H9 (cell line): ENCODE measurements around the gene PDXP. TPM values are rescaled to one million over a fixed set of nuclear protein-coding genes. Genes with fewer than 3 reads are reported as not detected.

Experiments used
- DNase-seq: peaks from one replicate; pipeline ENCODE4 v3.0.0-alpha.2; 2017
- H2AFZ ChIP-seq: one replicate; pipeline ENCODE4 v1.6.1; 2013; ENCODE audit warnings: mild to moderate bottlenecking, low read length, control low read depth, moderate library complexity
- H2AK5ac ChIP-seq: 2 replicates; pipeline ENCODE4 v1.6.1; 2013; ENCODE audit warnings: low read length, control low read depth, mixed read lengths; ENCODE audit not compliant: insufficient read length
- H2BK120ac ChIP-seq: one replicate; pipeline ENCODE4 v1.6.1; 2013; ENCODE audit warnings: low read depth, mild to moderate bottlenecking, low read length, control low read depth, inconsistent platforms; ENCODE audit not compliant: poor library complexity, severe bottlenecking
- H2BK12ac ChIP-seq: 2 replicates; pipeline ENCODE4 v1.6.1; 2013; ENCODE audit warnings: low read length, control low read depth, mixed read lengths, low read depth; ENCODE audit not compliant: insufficient read length
- H2BK15ac ChIP-seq: 2 replicates; pipeline ENCODE4 v1.6.1; 2013; ENCODE audit warnings: low read depth, low read length, control low read depth
- H2BK20ac ChIP-seq: one replicate; pipeline ENCODE4 v1.6.1; 2013; ENCODE audit warnings: low read depth, mild to moderate bottlenecking, low read length, control low read depth, inconsistent platforms; ENCODE audit not compliant: poor library complexity, severe bottlenecking
- H2BK5ac ChIP-seq: 2 replicates; pipeline ENCODE4 v1.6.1; 2013; ENCODE audit warnings: low read length, control low read depth, mixed read lengths; ENCODE audit not compliant: insufficient read length
- H3K14ac ChIP-seq: 2 replicates; pipeline ENCODE4 v1.6.1; 2013; ENCODE audit warnings: low read length, control low read depth; ENCODE audit not compliant: insufficient read depth
- H3K18ac ChIP-seq: 2 replicates; pipeline ENCODE4 v1.6.1; 2013; ENCODE audit warnings: low read depth, mild to moderate bottlenecking, mixed read lengths, low read length, control low read depth; ENCODE audit not compliant: insufficient read length
- H3K23ac ChIP-seq: 2 replicates; pipeline ENCODE4 v1.6.1; 2013; ENCODE audit warnings: low read length, control low read depth, mixed read lengths, low read depth; ENCODE audit not compliant: insufficient read length
- H3K23me2 ChIP-seq: 2 replicates; pipeline ENCODE4 v1.6.1; 2013; ENCODE audit warnings: low read depth, mild to moderate bottlenecking, mixed read lengths, low read length, control low read depth; ENCODE audit not compliant: insufficient read length, poor library complexity, severe bottlenecking
- H3K27ac ChIP-seq: 2 replicates; pipeline ENCODE4 v1.5.1; 2013; ENCODE audit warnings: low read length, control low read depth, mixed read lengths, low read depth; ENCODE audit not compliant: insufficient read length
- H3K27me3 ChIP-seq: 2 replicates; pipeline ENCODE4 v1.6.1; 2013; ENCODE audit warnings: low read length, control low read depth, inconsistent platforms; ENCODE audit not compliant: insufficient read depth
- H3K4ac ChIP-seq: 2 replicates; pipeline ENCODE4 v1.6.1; 2013; ENCODE audit warnings: low read depth, mild to moderate bottlenecking, control low read depth, inconsistent platforms, low read length, moderate library complexity
- H3K4me1 ChIP-seq: 2 replicates; pipeline ENCODE4 v1.6.1; 2013; ENCODE audit warnings: low read length, control low read depth, inconsistent platforms; ENCODE audit not compliant: insufficient read depth
- H3K4me2 ChIP-seq: 2 replicates; pipeline ENCODE4 v1.6.1; 2013; ENCODE audit warnings: low read length, control low read depth, mixed read lengths; ENCODE audit not compliant: insufficient read length, insufficient read depth
- H3K56ac ChIP-seq: 2 replicates; pipeline ENCODE4 v1.6.1; 2013; ENCODE audit warnings: low read depth, mild to moderate bottlenecking, mixed read lengths, low read length, control low read depth; ENCODE audit not compliant: insufficient read length
- H3K79me1 ChIP-seq: 2 replicates; pipeline ENCODE4 v1.6.1; 2013; ENCODE audit warnings: low read depth, mild to moderate bottlenecking, moderate library complexity, low read length, control low read depth, inconsistent platforms; ENCODE audit not compliant: insufficient read depth, poor library complexity, severe bottlenecking
- H3K79me2 ChIP-seq: 2 replicates; pipeline ENCODE4 v1.6.1; 2013; ENCODE audit warnings: low read length, control low read depth, inconsistent platforms; ENCODE audit not compliant: insufficient read depth
- H3K9ac ChIP-seq: 2 replicates; pipeline ENCODE4 v1.6.1; 2013; ENCODE audit warnings: low read length, control low read depth, mixed read lengths; ENCODE audit not compliant: insufficient read length; ENCODE audit errors: extremely low read depth
- H3K9me3 ChIP-seq: one replicate; pipeline ENCODE4 v1.6.1; 2013; ENCODE audit warnings: low read depth, low read length, inconsistent platforms; ENCODE audit not compliant: control insufficient read depth
- H3T11ph ChIP-seq: one replicate; pipeline ENCODE4 v1.6.1; 2013; ENCODE audit warnings: mild to moderate bottlenecking, low read length, control low read depth, inconsistent platforms
- H4K20me1 ChIP-seq: one replicate; pipeline ENCODE4 v1.6.1; 2013; ENCODE audit not compliant: control insufficient read depth, insufficient read length, insufficient read depth
- H4K5ac ChIP-seq: 2 replicates; pipeline ENCODE4 v1.6.1; 2013; ENCODE audit warnings: low read depth, mild to moderate bottlenecking, mixed read lengths, low read length, control low read depth; ENCODE audit not compliant: insufficient read length
- H4K8ac ChIP-seq: replicated peaks from 2 replicates; pipeline ENCODE4 v1.6.1; 2013; ENCODE audit warnings: low read length, control low read depth, mixed read lengths, low read depth; ENCODE audit not compliant: insufficient read length
- H4K91ac ChIP-seq: 2 replicates; pipeline ENCODE4 v1.6.1; 2013; ENCODE audit warnings: low read depth, mild to moderate bottlenecking, moderate library complexity, mixed read lengths, low read length, control low read depth; ENCODE audit not compliant: insufficient read length
- H3K27ac Mint-ChIP-seq, 3 experiments: 2 replicates in 2 of 3; 3 replicates in 1 of 3; pipeline ENCODE4 v1.8.0; 2020 to 2021; ENCODE audit warnings: mixed read lengths in 3 of 3, mild to moderate bottlenecking in 1 of 3, moderate library complexity in 1 of 3
- H3K27me3 Mint-ChIP-seq: 2 replicates; pipeline ENCODE4 v1.8.0; 2021; ENCODE audit warnings: low read depth, mild to moderate bottlenecking, moderate library complexity, mixed read lengths
- H3K36me3 Mint-ChIP-seq, 3 experiments: 2 replicates in 2 of 3; 3 replicates in 1 of 3; pipeline ENCODE4 v1.8.0; 2020 to 2021; ENCODE audit warnings: low read depth in 3 of 3, mixed read lengths in 3 of 3; ENCODE audit not compliant: insufficient read depth in 1 of 3
- H3K4me1 Mint-ChIP-seq, 2 experiments: 2 replicates each; pipeline ENCODE4 v1.8.0; 2020; ENCODE audit warnings: mixed read lengths in 2 of 2
- H3K4me3 Mint-ChIP-seq, 2 experiments: 2 replicates in 1 of 2; 3 replicates in 1 of 2; pipeline ENCODE4 v1.8.0; 2020 to 2021; ENCODE audit warnings: mild to moderate bottlenecking in 2 of 2, mixed read lengths in 2 of 2, moderate library complexity in 1 of 2
- H3K9me3 Mint-ChIP-seq, 2 experiments: 2 replicates in 1 of 2; 3 replicates in 1 of 2; pipeline ENCODE4 v1.8.0; 2020; ENCODE audit warnings: mild to moderate bottlenecking in 2 of 2, mixed read lengths in 2 of 2, moderate library complexity in 1 of 2
- WGBS: extraction: QIAGEN DNeasy Blood & Tissue Kit; methylation state at CpG from one replicate; pipeline ENCODE4 v1.1.7; 2013; ENCODE audit warnings: missing lambda C conversion rate, low lambda C conversion rate, mixed read lengths; ENCODE audit not compliant: insufficient read length; ENCODE audit errors: extremely low coverage; 5-methylcytosine and 5-hydroxymethylcytosine counted together
- total RNA-seq: library from RNA; stranded (reverse); gene quantifications from 2 replicates; pipeline ENCODE4 v1.2.1, GENCODE V29; 2021
- TF ChIP-seq, protein P1 (sequence below): fragments of 200-600 bp; sonication (generic); conservative IDR thresholded peaks from 3 replicates; pipeline ENCODE4 v1.8.0; 2021; ENCODE audit warnings: antibody characterized with exemption, mild to moderate bottlenecking

The PDXP gene
- total RNA-seq, 1 experiment from 2014 or later = 41.0 TPM

GRCh38 chr22:37624017-37624365 is 34.5 kb upstream of the PDXP start:
- no peak overlapping the region for H3K9ac ChIP-seq
- no peaks in the 10 kb centered on the region for H3K79me1 ChIP-seq
- H3K4ac ChIP-seq = no peak overlapping the region
- H4K20me1 ChIP-seq = no peaks in the 10 kb centered on the region
- no peak overlapping the region for H3K56ac ChIP-seq
- H3K23ac ChIP-seq = no peak overlapping the region
- H4K8ac ChIP-seq = no peak overlapping the region
- H2AK5ac ChIP-seq = no peak overlapping the region
- Mint-ChIP-seq H3K4me3 (no peak overlapping the region), H3K4me1 (peaks cover 2 to 5% of the 10 kb centered on the region in 2 experiments), H3K36me3 (peaks cover 3 to 35% (median 32%) of the 10 kb centered on the region in 3 experiments; a peak in 6 of 7 replicates), H3K9me3 (no peaks in the 10 kb centered on the region; a peak in 1 of 5 replicates), H3K27me3 (no peaks in the 10 kb centered on the region; the same call in 1 of the 2 replicates), H3K27ac (peak overlapping the region in 1 of 3 experiments; percentile 61; a peak in 2 of 7 replicates)
- no peak overlapping the region for H3K4me2 ChIP-seq
- no peak overlapping the region for H3K27ac ChIP-seq
- TF ChIP-seq, protein P1, sequence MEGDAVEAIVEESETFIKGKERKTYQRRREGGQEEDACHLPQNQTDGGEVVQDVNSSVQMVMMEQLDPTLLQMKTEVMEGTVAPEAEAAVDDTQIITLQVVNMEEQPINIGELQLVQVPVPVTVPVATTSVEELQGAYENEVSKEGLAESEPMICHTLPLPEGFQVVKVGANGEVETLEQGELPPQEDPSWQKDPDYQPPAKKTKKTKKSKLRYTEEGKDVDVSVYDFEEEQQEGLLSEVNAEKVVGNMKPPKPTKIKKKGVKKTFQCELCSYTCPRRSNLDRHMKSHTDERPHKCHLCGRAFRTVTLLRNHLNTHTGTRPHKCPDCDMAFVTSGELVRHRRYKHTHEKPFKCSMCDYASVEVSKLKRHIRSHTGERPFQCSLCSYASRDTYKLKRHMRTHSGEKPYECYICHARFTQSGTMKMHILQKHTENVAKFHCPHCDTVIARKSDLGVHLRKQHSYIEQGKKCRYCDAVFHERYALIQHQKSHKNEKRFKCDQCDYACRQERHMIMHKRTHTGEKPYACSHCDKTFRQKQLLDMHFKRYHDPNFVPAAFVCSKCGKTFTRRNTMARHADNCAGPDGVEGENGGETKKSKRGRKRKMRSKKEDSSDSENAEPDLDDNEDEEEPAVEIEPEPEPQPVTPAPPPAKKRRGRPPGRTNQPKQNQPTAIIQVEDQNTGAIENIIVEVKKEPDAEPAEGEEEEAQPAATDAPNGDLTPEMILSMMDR = no peak
- H2BK5ac ChIP-seq = no peak overlapping the region
- no peak overlapping the region for H4K5ac ChIP-seq
- no CpG with 5 or more reads among the region's 6 CpGs for WGBS
- no peak overlapping the region for H2AFZ ChIP-seq
- no peaks in the 10 kb centered on the region for H3K79me2 ChIP-seq
- no peak overlapping the region for H2BK15ac ChIP-seq
- H3K9me3 ChIP-seq = no peaks in the 10 kb centered on the region
- H4K91ac ChIP-seq = no peak overlapping the region
- H3K23me2 ChIP-seq = no peaks in the 10 kb centered on the region
- no peak overlapping the region for H2BK20ac ChIP-seq
- no peak overlapping the region for H2BK12ac ChIP-seq
- no peaks in the 10 kb centered on the region for H3K27me3 ChIP-seq
- H3K18ac ChIP-seq = no peak overlapping the region
- no peak overlapping the region for H2BK120ac ChIP-seq
- H3T11ph ChIP-seq = no peak overlapping the region
- H3K14ac ChIP-seq = no peak overlapping the region; the same call in 1 of the 2 replicates
- H3K4me1 ChIP-seq = peaks cover 2% of the 10 kb centered on the region; the same call in 1 of the 2 replicates
- no peak for DNase-seq
